M059J (cell line): ENCODE data around the gene TMEM94. TPM values are rescaled to one million over a fixed set of nuclear protein-coding genes. Genes with fewer than 3 reads are reported as not detected.
A peak's percentile ranks its signal among the peaks of the same experiment; 100 is the strongest.
"Not testable (repeated sequence)": the region's sequence is repeated elsewhere in the genome, so short reads cannot be mapped to it uniquely, and the experiment has no call there.

ENCODE experiments used
- DNase-seq: peaks from one replicate; pipeline ENCODE4 v3.0.0-alpha.2; 2012; ENCODE audit warnings: low read depth
- total RNA-seq: library from RNA; depleted of rRNA; stranded (reverse); fragments of >200 nt; shearing (Covaris generic); gene quantifications from 2 replicates; pipeline ENCODE4 v1.2.3, GENCODE V29; 2014; rRNA removed

TMEM94 gene
- total RNA-seq: 29.1 and 48.8 TPM in 2 replicates

GRCh38 chr17:75456417-75457046 is at the start of gene TMEM94:
Gene TMEM94 (plus strand): TSS chr17:75456635. CDS start chr17:75471906, 15,271 bp downstream.
- DNase-seq: peak; percentile 95

GRCh38 chr17:75407655-75408352 is 48.6 kb upstream of the TMEM94 start:
- DNase-seq: no peak

DNA sequence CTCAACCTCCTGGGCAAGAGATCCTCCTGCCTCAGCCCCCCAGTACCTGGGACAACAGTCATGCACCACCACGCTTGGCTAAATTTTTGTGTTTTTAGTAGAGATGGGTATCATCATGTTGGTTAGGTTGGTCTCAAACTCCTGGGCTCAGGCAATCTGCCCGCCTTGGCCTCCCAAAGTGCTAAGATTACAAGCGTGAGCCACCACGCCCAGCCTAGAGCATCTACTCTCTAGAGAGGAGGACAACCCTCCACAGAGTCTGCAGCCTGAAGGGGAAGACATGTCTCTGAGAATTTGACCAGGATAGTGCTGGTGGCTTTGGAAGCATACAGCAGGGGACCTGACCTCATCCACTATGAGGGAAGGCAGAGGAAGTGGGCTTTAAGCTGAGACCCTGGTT is 46.3 kb upstream of the TMEM94 start:
- no peak for DNase-seq

- no peak for DNase-seq
Measured at GRCh38 chr17:75411328-75412067, 44.9 kb upstream of the TMEM94 start.

DNA sequence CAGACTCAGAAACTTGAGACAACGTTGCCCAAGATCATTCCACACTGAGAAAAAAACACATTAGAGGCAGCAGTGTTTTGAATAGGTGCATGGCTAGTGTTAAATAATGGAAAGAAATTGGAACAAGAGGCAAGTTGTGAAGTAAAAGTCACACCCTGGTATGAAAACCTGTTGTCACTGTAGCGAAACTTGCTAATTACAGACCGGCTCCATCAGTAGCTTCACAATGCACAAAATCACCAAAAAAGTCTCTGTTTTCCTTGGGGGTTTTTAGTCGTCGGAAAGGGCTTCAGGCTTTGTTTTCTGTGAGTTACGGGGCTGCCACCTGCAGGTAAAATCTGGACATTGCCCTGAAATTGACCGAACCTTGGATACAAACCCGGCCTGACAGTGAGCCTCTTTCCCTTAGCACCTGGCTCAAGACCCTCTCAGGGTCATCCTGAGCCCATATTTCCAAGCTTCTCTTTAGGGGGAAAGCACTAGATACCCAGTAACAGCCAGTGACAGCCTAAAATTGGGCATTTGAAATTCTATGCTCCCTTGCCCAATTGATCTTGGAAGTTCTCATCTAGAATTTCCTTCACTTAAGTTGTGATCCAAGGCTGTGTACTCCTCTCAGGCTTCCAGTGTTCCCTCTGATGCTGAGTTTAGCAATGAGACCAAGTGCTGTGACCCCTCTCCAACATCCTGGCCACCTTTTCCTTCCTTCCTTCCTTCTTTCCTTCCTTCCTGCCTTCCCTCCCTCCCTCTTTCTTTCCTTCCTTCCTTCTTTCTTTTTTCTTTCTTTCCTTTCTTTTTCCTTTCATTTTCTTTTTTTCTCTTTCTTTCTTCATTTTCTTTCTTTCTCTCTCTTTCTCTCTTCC is 43.7 kb upstream of the TMEM94 start:
- peak; percentile 67 for DNase-seq

GRCh38 chr17:75414488-75414887 is 41.9 kb upstream of the TMEM94 start:
- no peak for DNase-seq

- no peak for DNase-seq
Measured at GRCh38 chr17:75416006-75416405, 40.4 kb upstream of the TMEM94 start.

DNA sequence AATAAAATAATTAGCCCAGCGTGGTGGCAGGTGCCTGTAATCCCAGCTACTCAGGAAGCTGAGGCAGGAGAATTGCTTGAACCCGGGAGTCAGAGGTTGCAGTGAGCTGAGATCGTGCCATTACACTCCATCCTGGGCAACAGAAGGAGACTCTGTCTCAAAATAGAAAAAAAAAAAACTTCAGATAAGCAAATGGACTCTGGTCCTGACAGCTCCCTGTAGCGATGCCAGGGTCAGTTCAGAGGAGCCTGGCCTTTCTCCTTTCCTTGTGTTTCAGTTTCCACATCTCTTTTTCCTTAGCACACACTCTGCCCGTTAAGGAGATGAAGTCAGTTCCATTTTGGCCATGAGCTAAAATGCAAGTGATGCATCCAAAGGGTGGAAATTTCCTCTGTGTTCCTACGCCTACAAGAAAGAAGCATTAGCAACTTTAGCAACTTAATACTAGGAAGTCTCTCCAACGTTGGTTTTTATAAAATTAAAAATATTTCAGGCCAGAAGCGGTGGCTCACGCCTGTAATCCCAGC is 39.3 kb upstream of the TMEM94 start:
- DNase-seq: no peak

GRCh38 chr17:75418531-75418930 is 37.9 kb upstream of the TMEM94 start:
- no peak for DNase-seq

DNA sequence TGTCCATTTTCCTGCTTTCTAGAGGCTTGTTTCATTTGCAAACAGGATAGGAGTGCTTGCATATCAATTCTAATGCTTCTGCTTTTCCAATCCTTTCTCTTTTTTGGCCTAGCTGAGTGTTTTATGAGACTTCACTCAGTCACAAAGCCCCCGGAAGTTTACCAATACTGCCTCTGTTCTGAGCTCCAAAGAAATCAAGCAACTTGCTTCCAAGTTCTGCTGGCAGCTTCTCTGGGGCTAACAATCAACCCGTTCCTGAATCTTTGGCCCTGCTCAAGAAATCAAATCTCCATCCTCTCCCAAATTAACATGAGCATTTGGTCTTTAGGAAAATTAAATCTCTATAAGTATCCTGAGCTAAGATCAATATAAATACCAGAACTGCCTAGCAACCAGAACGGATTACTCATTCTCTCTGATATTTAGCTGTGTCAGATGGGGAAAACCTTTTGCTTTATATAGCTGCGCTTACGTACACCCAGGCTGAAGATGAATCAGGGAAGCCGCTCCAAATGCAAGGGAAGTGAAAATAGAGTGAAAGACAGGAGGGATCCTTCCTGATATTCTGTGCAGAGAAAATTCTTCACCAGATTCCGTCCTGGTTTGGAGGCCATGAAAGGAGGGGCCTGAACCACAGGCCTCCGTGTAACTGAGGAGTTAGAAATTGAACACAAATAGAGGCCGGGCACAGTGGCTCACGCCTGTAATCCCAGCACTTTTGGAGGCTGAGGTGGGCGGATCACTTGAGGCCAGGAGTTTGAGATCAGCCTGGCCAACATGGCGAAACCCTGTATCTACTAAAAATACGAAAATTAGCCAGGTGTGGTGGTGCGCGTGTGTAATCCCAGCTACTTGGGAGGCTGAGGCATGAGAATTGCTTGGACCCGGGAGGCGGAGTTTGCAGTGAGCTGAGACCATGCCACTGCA is 27.6 kb upstream of the TMEM94 start:
- no peak for DNase-seq

DNA sequence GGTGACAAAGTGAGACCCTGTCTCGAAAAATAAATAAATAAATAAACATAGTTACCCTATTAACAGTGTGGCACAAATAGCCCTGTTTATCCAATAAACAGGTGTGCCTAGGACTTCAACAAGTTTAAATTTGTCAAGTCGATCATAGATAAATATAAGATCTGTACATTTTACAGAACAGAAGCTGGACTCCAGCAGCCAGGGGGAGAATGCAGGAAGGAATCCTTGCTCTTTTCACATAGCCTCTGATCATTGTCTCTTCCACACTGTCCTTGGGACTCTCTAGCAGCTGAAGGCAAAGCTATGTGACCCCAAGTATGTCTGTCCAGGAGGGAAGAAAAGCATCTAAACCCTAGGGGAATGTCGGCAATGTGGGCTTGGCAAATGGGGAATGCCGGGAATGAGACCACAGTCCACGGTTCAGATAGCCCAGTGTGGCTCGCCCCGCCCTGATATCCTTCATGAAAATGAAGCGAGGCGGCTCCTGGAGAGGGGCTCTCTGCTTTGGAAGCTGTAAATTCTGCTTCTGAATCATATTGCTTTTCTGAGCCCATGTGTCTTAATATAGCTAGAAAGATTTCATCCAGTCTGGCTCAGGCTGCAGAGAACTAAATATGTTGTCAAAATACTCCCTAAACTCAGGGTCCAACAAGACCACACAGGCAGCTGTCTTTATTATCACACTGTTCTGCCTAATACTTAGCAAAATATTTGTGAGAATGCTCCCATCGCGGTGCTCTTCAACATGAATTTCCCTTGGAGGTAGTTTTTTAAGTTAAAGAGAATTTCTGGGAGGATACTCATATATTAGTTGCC is 26.1 kb upstream of the TMEM94 start:
- DNase-seq: peak; percentile 72

DNA sequence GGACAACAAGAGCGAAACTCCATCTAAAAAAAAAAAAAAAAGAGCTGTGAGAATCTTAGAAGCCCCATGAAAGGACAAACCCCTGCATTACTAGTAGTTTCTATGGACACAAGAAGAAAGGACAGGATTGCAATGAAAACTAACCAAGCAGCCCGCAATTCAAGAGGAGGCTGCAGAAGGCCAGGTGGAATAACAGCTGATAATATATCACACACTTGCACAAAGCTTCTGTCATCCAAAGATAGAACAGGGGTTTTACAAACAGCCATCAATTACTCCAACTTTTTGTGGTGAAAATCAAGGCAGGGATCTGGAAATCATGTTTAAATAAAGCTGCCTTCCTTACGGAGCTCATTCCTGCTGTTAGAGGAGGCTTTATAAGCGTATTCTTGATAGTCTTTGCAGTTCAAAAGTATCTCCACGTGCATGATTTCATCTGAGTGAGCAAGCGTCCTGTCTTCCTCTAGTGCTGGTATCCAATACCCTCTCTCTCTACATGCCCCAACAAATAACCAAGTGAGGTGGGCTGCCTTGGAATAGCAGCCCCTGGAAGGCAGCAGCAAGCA is 23.1 kb upstream of the TMEM94 start:
- DNase-seq: no peak

DNA sequence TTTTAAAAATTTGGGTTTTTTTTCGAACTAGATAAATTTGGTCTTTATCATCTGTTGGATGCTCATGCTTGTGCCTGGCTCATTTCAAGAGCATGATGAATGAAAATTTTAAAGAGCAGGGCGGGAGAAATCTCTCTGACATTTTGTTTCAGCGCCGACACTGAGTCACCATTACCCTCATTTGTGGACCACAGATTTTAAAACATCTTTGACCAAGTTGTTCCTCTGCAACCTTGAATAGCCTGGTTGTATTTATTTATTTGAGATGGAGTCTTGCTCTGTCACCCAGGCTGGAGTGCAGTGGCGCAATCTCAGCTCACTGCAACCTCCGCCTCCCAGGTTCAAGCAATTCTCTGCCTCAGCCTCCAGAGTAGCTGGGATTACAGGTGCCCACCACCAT is 22.0 kb upstream of the TMEM94 start:
- DNase-seq: not testable (repeated sequence)

DNA sequence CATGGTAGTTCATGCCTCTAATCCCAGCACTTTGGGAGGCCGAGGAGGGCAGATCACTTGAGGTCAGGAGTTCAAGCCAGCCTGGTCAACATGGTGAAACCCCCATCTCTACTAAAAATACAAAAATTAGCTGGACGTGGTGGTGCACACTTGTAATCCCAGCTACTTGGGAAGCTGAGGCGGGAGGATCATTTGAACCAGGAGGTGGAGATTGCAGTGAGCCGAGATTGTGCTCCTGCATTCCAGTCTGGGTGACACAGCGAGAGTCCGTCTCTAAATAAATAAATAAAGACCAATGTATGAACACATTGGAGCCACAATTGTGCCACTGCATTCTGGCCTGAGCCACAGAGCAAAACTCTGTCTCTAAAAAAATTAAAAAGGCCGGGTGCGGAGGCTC is 19.0 kb upstream of the TMEM94 start:
- DNase-seq: not testable (repeated sequence)

- DNase-seq: no peak
Measured at GRCh38 chr17:75439287-75439686, 17.1 kb upstream of the TMEM94 start.

DNA sequence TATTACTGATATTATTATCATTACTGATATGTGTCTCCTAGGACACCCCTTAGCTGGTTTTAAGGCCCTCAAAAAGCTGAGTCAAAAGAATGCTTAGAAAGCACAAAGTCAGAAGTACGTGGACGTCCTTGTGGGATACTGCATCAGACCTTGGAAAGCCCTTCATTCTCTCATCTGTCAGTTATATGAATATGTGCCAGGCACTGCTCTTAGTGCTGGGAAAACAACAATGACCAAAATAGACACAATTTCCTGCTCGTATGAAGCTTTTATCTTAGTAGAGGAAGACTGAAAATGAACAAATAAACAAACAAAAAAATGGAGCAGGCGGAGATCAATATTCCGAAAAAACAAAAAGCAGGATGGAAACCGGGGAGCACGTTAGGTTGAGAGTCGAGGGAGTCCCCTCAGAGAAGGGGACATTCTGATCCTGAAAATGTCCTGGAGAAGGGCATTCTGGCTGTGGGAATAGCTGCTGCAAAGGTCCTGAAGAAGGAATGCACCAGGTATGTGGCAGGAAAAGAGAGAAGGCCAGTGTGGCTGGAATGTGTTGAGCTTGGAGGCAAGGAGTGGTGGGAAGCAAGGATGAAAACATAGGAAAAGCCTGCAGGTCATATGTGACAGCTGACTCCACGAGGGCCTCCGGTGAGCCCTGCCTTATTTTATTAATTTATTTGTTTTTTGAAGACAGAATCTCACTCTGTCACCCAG is 15.5 kb upstream of the TMEM94 start:
- no peak for DNase-seq

- peak; percentile 27 for DNase-seq
Measured at GRCh38 chr17:75442168-75443103, 14.0 kb upstream of the TMEM94 start.
